HL-60 (cell line): ENCODE results near the gene ATF6.

Experiments used
- GABPA ChIP-seq: IDR thresholded peaks from 2 replicates; pipeline ENCODE4 v1.6.1; 2012; ENCODE audit warnings: low read depth
- SPI1 ChIP-seq: IDR thresholded peaks from 2 replicates; pipeline ENCODE4 v1.6.1; 2012; ENCODE audit warnings: low read depth, mild to moderate bottlenecking, borderline replicate concordance
- TF ChIP-seq, protein P1 (sequence below): IDR thresholded peaks from one replicate; pipeline ENCODE4 v1.5.1; 2011; ENCODE audit warnings: low read length, control low read depth, inconsistent platforms; ENCODE audit not compliant: insufficient read depth

DNA sequence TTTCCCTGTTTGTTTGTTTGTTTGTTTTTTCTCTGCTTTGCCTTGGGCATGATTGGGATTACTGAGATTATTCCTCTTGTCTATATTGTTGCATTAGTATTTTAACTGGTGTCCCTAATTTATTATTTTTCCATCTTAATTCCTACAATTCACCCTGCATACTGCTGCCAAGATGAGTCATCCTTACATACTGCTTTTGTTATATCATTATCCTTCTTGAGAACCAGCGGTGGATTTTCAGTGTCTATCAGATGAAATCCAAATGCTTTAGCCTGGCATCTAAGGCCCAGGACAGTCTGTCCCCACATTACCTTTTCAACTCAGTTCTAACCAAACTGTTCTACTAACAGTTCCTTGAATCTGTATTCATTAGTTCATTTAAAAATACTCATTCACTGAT is 155.9 kb downstream of the ATF6 start:
- TF ChIP-seq, protein P1, sequence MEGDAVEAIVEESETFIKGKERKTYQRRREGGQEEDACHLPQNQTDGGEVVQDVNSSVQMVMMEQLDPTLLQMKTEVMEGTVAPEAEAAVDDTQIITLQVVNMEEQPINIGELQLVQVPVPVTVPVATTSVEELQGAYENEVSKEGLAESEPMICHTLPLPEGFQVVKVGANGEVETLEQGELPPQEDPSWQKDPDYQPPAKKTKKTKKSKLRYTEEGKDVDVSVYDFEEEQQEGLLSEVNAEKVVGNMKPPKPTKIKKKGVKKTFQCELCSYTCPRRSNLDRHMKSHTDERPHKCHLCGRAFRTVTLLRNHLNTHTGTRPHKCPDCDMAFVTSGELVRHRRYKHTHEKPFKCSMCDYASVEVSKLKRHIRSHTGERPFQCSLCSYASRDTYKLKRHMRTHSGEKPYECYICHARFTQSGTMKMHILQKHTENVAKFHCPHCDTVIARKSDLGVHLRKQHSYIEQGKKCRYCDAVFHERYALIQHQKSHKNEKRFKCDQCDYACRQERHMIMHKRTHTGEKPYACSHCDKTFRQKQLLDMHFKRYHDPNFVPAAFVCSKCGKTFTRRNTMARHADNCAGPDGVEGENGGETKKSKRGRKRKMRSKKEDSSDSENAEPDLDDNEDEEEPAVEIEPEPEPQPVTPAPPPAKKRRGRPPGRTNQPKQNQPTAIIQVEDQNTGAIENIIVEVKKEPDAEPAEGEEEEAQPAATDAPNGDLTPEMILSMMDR, result no peak
- TF ChIP-seq GABPA (no peak), SPI1 (no peak)
